IPS-18a (cell line): Measurements from ENCODE around the gene KCNMB2.
"Not testable (repeated sequence)": the region's sequence is repeated elsewhere in the genome, so short reads cannot be mapped to it uniquely, and the experiment has no call there.

Experiments used
- H3K27ac ChIP-seq: one replicate; pipeline ENCODE4 v1.5.1; 2013; ENCODE audit warnings: low read length
- H3K27me3 ChIP-seq: one replicate; pipeline ENCODE4 v1.6.1; 2013; ENCODE audit warnings: mild to moderate bottlenecking, low read length; ENCODE audit not compliant: control insufficient read depth, insufficient read depth
- H3K36me3 ChIP-seq: one replicate; pipeline ENCODE4 v1.6.1; 2013; ENCODE audit warnings: low read depth, low read length; ENCODE audit not compliant: control insufficient read depth
- H3K4me1 ChIP-seq: one replicate; pipeline ENCODE4 v1.6.1; 2013; ENCODE audit warnings: low read depth, low read length; ENCODE audit not compliant: control insufficient read depth
- H3K4me3 ChIP-seq: one replicate; pipeline ENCODE4 v1.5.1; 2013; ENCODE audit warnings: low read length
- H3K9ac ChIP-seq: one replicate; pipeline ENCODE4 v1.6.1; 2013; ENCODE audit warnings: mild to moderate bottlenecking, low read length, moderate library complexity
- H3K9me3 ChIP-seq: one replicate; pipeline ENCODE4 v1.6.1; 2013; ENCODE audit warnings: low read depth, low read length; ENCODE audit not compliant: control insufficient read depth

The KCNMB2 gene

GRCh38 chr3:178507507-178508442 is 28.5 kb upstream of the KCNMB2 start:
- Histone ChIP-seq H3K27ac (no peak overlapping the region), H3K9ac (no peak overlapping the region), H3K9me3 (no peaks in the 10 kb centered on the region), H3K4me3 (no peak overlapping the region), H3K27me3 (no peaks in the 10 kb centered on the region), H3K36me3 (no peaks in the 10 kb centered on the region), H3K4me1 (no peaks in the 10 kb centered on the region)

GRCh38 chr3:178508443-178508825 is 27.8 kb upstream of the KCNMB2 start:
- H3K36me3 ChIP-seq, result no peaks in the 10 kb centered on the region
- no peaks in the 10 kb centered on the region for H3K27me3 ChIP-seq
- no peak overlapping the region for H3K4me3 ChIP-seq
- no peaks in the 10 kb centered on the region for H3K9me3 ChIP-seq
- no peak overlapping the region for H3K9ac ChIP-seq
- H3K4me1 ChIP-seq, result no peaks in the 10 kb centered on the region
- no peak overlapping the region for H3K27ac ChIP-seq

- no peak overlapping the region for H3K9ac ChIP-seq
- H3K36me3 ChIP-seq, result no peaks in the 10 kb centered on the region
- H3K4me3 ChIP-seq, result no peak overlapping the region
- H3K4me1 ChIP-seq, result no peaks in the 10 kb centered on the region
- H3K27me3 ChIP-seq, result no peaks in the 10 kb centered on the region
- H3K27ac ChIP-seq, result no peak overlapping the region
- no peaks in the 10 kb centered on the region for H3K9me3 ChIP-seq
Measured at GRCh38 chr3:178510496-178510895, 25.7 kb upstream of the KCNMB2 start.

- no peaks in the 10 kb centered on the region for H3K36me3 ChIP-seq
- no peak overlapping the region for H3K27ac ChIP-seq
- no peaks in the 10 kb centered on the region for H3K27me3 ChIP-seq
- H3K9me3 ChIP-seq, result no peaks in the 10 kb centered on the region
- no peak overlapping the region for H3K4me3 ChIP-seq
- H3K9ac ChIP-seq, result no peak overlapping the region
- H3K4me1 ChIP-seq, result no peaks in the 10 kb centered on the region
Measured at GRCh38 chr3:178512647-178513046, 23.6 kb upstream of the KCNMB2 start.

- Histone ChIP-seq H3K4me3 (no peak overlapping the region), H3K9ac (no peak overlapping the region), H3K27me3 (no peaks in the 10 kb centered on the region), H3K27ac (no peak overlapping the region), H3K9me3 (no peaks in the 10 kb centered on the region), H3K36me3 (no peaks in the 10 kb centered on the region), H3K4me1 (no peaks in the 10 kb centered on the region)
Measured at GRCh38 chr3:178513546-178514380, 22.5 kb upstream of the KCNMB2 start.

- H3K27ac ChIP-seq, result no peak overlapping the region
- no peaks in the 10 kb centered on the region for H3K4me1 ChIP-seq
Measured at GRCh38 chr3:178514401-178514800, 21.8 kb upstream of the KCNMB2 start.

GRCh38 chr3:178515076-178515744 is 21.0 kb upstream of the KCNMB2 start:
- not testable (repeated sequence) for H3K9me3 ChIP-seq, H3K9ac ChIP-seq, H3K36me3 ChIP-seq, H3K4me1 ChIP-seq, H3K27me3 ChIP-seq, H3K4me3 ChIP-seq, H3K27ac ChIP-seq

More at GRCh38 chr3:178514401-178514800, 21.8 kb upstream of the KCNMB2 start:
- Histone ChIP-seq H3K4me3 (no peak overlapping the region), H3K9me3 (no peaks in the 10 kb centered on the region), H3K27me3 (no peaks in the 10 kb centered on the region), H3K36me3 (no peaks in the 10 kb centered on the region), H3K9ac (no peak overlapping the region)

GRCh38 chr3:178517665-178518334 is 18.4 kb upstream of the KCNMB2 start:
- Histone ChIP-seq H3K27me3 (no peaks in the 10 kb centered on the region), H3K9me3 (no peaks in the 10 kb centered on the region), H3K9ac (no peak overlapping the region), H3K27ac (no peak overlapping the region), H3K4me1 (no peaks in the 10 kb centered on the region), H3K4me3 (no peak overlapping the region), H3K36me3 (no peaks in the 10 kb centered on the region)

- H3K36me3 ChIP-seq, result no peaks in the 10 kb centered on the region
- no peaks in the 10 kb centered on the region for H3K9me3 ChIP-seq
- no peak overlapping the region for H3K4me3 ChIP-seq
- no peaks in the 10 kb centered on the region for H3K4me1 ChIP-seq
- H3K27me3 ChIP-seq, result no peaks in the 10 kb centered on the region
- no peak overlapping the region for H3K9ac ChIP-seq
- H3K27ac ChIP-seq, result no peak overlapping the region
Measured at GRCh38 chr3:178518660-178519396, 17.4 kb upstream of the KCNMB2 start.

GRCh38 chr3:178519701-178520100 is 16.5 kb upstream of the KCNMB2 start:
- no peaks in the 10 kb centered on the region for H3K9me3 ChIP-seq
- no peak overlapping the region for H3K4me3 ChIP-seq
- H3K27ac ChIP-seq, result no peak overlapping the region
- H3K4me1 ChIP-seq, result no peaks in the 10 kb centered on the region
- H3K9ac ChIP-seq, result no peak overlapping the region
- H3K27me3 ChIP-seq, result no peaks in the 10 kb centered on the region
- H3K36me3 ChIP-seq, result no peaks in the 10 kb centered on the region
